ENCODE results near the gene CMTR1.

The CMTR1 gene

GRCh38 chr6:37514321-37514771, 81.3 kb downstream of the CMTR1 start:
- DNase-seq = no peak

- no peak for DNase-seq
Observed at GRCh38 chr6:37514837-37515236, 81.8 kb downstream of the CMTR1 start.

GRCh38 chr6:37515712-37516075, 82.7 kb downstream of the CMTR1 start:
- no peak for DNase-seq

- DNase-seq = no peak
Observed at GRCh38 chr6:37516076-37516919, 83.3 kb downstream of the CMTR1 start.

GRCh38 chr6:37516920-37517405, 83.9 kb downstream of the CMTR1 start:
- no peak for DNase-seq

- DNase-seq = peak; percentile 71
Observed at GRCh38 chr6:37517411-37517812, 84.4 kb downstream of the CMTR1 start.

- no peak for DNase-seq
Observed at GRCh38 chr6:37518116-37518515, 85.1 kb downstream of the CMTR1 start.

- DNase-seq = no peak
Observed at GRCh38 chr6:37519461-37519860, 86.4 kb downstream of the CMTR1 start.

GRCh38 chr6:37520926-37521325, 87.9 kb downstream of the CMTR1 start:
- no peak for DNase-seq

GRCh38 chr6:37521674-37522073, 88.7 kb downstream of the CMTR1 start:
- no peak for DNase-seq

GRCh38 chr6:37522836-37523235, 89.8 kb downstream of the CMTR1 start:
- DNase-seq = no peak

- DNase-seq = no peak
Observed at GRCh38 chr6:37523412-37523811, 90.4 kb downstream of the CMTR1 start.

- no peak for DNase-seq
Observed at GRCh38 chr6:37524025-37524969, 91.3 kb downstream of the CMTR1 start.

- DNase-seq = no peak
Observed at GRCh38 chr6:37524970-37525318, 91.9 kb downstream of the CMTR1 start.

GRCh38 chr6:37525460-37526357, 92.7 kb downstream of the CMTR1 start:
- DNase-seq = peak; percentile 56

- no peak for DNase-seq
Observed at GRCh38 chr6:37528541-37528940, 95.5 kb downstream of the CMTR1 start.

- no peak for DNase-seq
Observed at GRCh38 chr6:37530297-37530696, 97.3 kb downstream of the CMTR1 start.

GRCh38 chr6:37531026-37531425, 98.0 kb downstream of the CMTR1 start:
- no peak for DNase-seq

Measured in hematopoietic multipotent progenitor cell treated with erythropoietin and hydrocortisone succinate and interleukin-3 and kit ligand, for 6 days (in vitro differentiated cells).